Ishikawa (cell line): Measurements from ENCODE around the gene PAX2.

Source experiments
- EGR1 ChIP-seq: IDR thresholded peaks from 2 replicates; pipeline ENCODE4 v1.6.1; 2012
- MAX ChIP-seq: IDR thresholded peaks from 2 replicates; pipeline ENCODE4 v1.6.1; 2012
- TAF1 ChIP-seq: IDR thresholded peaks from 2 replicates; pipeline ENCODE4 v1.6.1; 2012; ENCODE audit warnings: low read depth, mild to moderate bottlenecking
- TEAD4 ChIP-seq: IDR thresholded peaks from 2 replicates; pipeline ENCODE4 v1.6.1; 2012

GRCh38 chr10:100873146-100873826 lies 127.9 kb downstream of the PAX2 start:
- TF ChIP-seq EGR1 = no peak
- no peak for TF ChIP-seq MAX
- TF ChIP-seq TAF1 = no peak
- TF ChIP-seq TEAD4 = no peak
